ENCODE measurements around the gene ZNF618.
"Not testable (repeated sequence)": the region's sequence is repeated elsewhere in the genome, so short reads cannot be mapped to it uniquely, and the experiment has no call there.

The ZNF618 gene

GRCh38 chr9:113988385-113989016, 112.4 kb downstream of the ZNF618 start:
- peaks cover 5% of the 10 kb centered on the region for H3K4me1 Mint-ChIP-seq (ENCODE audit: low read depth)
- H3K27ac Mint-ChIP-seq: no peak overlapping the region
- peaks cover 5% of the 10 kb centered on the region for H3K36me3 Mint-ChIP-seq
- H3K9me3 Mint-ChIP-seq (ENCODE audit: low read depth): no peaks in the 10 kb centered on the region
- H3K27me3 Mint-ChIP-seq: no peaks in the 10 kb centered on the region
- H3K4me3 Mint-ChIP-seq: no peak overlapping the region

- Mint-ChIP-seq H3K27me3 (no peaks in the 10 kb centered on the region), H3K4me3 (no peak overlapping the region), H3K4me1 (ENCODE audit: low read depth) (peaks cover 10% of the 10 kb centered on the region), H3K9me3 (ENCODE audit: low read depth) (no peaks in the 10 kb centered on the region), H3K36me3 (peaks cover 5% of the 10 kb centered on the region), H3K27ac (peak overlapping the region; percentile 34)
Observed at GRCh38 chr9:113989017-113989713, 113.1 kb downstream of the ZNF618 start.

- Mint-ChIP-seq H3K27ac (peak overlapping the region; percentile 34), H3K36me3 (peaks cover 5% of the 10 kb centered on the region), H3K9me3 (ENCODE audit: low read depth) (no peaks in the 10 kb centered on the region)
Observed at GRCh38 chr9:113989714-113990569, 113.8 kb downstream of the ZNF618 start.

GRCh38 chr9:113990570-113990907, 114.4 kb downstream of the ZNF618 start:
- H3K9me3 Mint-ChIP-seq (ENCODE audit: low read depth): no peaks in the 10 kb centered on the region
- no peak overlapping the region for H3K27ac Mint-ChIP-seq
- H3K4me1 Mint-ChIP-seq (ENCODE audit: low read depth): peaks cover 10% of the 10 kb centered on the region
- no peaks in the 10 kb centered on the region for H3K27me3 Mint-ChIP-seq
- no peak overlapping the region for H3K4me3 Mint-ChIP-seq
- peaks cover 5% of the 10 kb centered on the region for H3K36me3 Mint-ChIP-seq

More at GRCh38 chr9:113989714-113990569, 113.8 kb downstream of the ZNF618 start:
- H3K27me3 Mint-ChIP-seq: no peaks in the 10 kb centered on the region
- no peak overlapping the region for H3K4me3 Mint-ChIP-seq
- peaks cover 10% of the 10 kb centered on the region for H3K4me1 Mint-ChIP-seq (ENCODE audit: low read depth)

- no peak overlapping the region for H3K27ac Mint-ChIP-seq
- H3K9me3 Mint-ChIP-seq (ENCODE audit: low read depth): no peaks in the 10 kb centered on the region
- H3K4me3 Mint-ChIP-seq: no peak overlapping the region
- H3K36me3 Mint-ChIP-seq: peaks cover 5% of the 10 kb centered on the region
- peaks cover 10% of the 10 kb centered on the region for H3K4me1 Mint-ChIP-seq (ENCODE audit: low read depth)
- H3K27me3 Mint-ChIP-seq: no peaks in the 10 kb centered on the region
Observed at GRCh38 chr9:113990975-113991471, 114.9 kb downstream of the ZNF618 start.

GRCh38 chr9:113991714-113992113, 115.6 kb downstream of the ZNF618 start:
- peaks cover 10% of the 10 kb centered on the region for H3K4me1 Mint-ChIP-seq (ENCODE audit: low read depth)
- peaks cover 5% of the 10 kb centered on the region for H3K36me3 Mint-ChIP-seq
- H3K4me3 Mint-ChIP-seq: no peak overlapping the region
- no peak overlapping the region for H3K27ac Mint-ChIP-seq
- H3K27me3 Mint-ChIP-seq: no peaks in the 10 kb centered on the region
- H3K9me3 Mint-ChIP-seq (ENCODE audit: low read depth): no peaks in the 10 kb centered on the region

- Mint-ChIP-seq H3K4me1 (ENCODE audit: low read depth) (peaks cover 10% of the 10 kb centered on the region), H3K36me3 (peaks cover 5% of the 10 kb centered on the region), H3K27me3 (no peaks in the 10 kb centered on the region), H3K4me3 (no peak overlapping the region), H3K27ac (peak overlapping the region; percentile 34), H3K9me3 (ENCODE audit: low read depth) (no peaks in the 10 kb centered on the region)
Observed at GRCh38 chr9:113992276-113992951, 116.3 kb downstream of the ZNF618 start.

- Mint-ChIP-seq H3K4me1 (ENCODE audit: low read depth) (peaks cover 10% of the 10 kb centered on the region), H3K36me3 (peaks cover 5% of the 10 kb centered on the region), H3K27ac (peak overlapping the region; percentile 34), H3K4me3 (no peak overlapping the region), H3K27me3 (no peaks in the 10 kb centered on the region), H3K9me3 (ENCODE audit: low read depth) (no peaks in the 10 kb centered on the region)
Observed at GRCh38 chr9:113992994-113993393, 116.9 kb downstream of the ZNF618 start.

GRCh38 chr9:113993838-113994540, 117.9 kb downstream of the ZNF618 start:
- Mint-ChIP-seq H3K9me3 (ENCODE audit: low read depth) (no peaks in the 10 kb centered on the region), H3K4me3 (no peak overlapping the region), H3K36me3 (peaks cover 5% of the 10 kb centered on the region), H3K4me1 (ENCODE audit: low read depth) (peaks cover 10% of the 10 kb centered on the region), H3K27ac (no peak overlapping the region), H3K27me3 (no peaks in the 10 kb centered on the region)

- Mint-ChIP-seq H3K36me3 (no peaks in the 10 kb centered on the region), H3K4me3 (no peak overlapping the region), H3K27me3 (no peaks in the 10 kb centered on the region), H3K4me1 (ENCODE audit: low read depth) (peaks cover 10% of the 10 kb centered on the region), H3K9me3 (ENCODE audit: low read depth) (no peaks in the 10 kb centered on the region), H3K27ac (no peak overlapping the region)
Observed at GRCh38 chr9:113995401-113995800, 119.3 kb downstream of the ZNF618 start.

GRCh38 chr9:113995963-113996362, 119.9 kb downstream of the ZNF618 start:
- Mint-ChIP-seq H3K4me1 (ENCODE audit: low read depth) (peaks cover 10% of the 10 kb centered on the region), H3K4me3 (no peak overlapping the region)

GRCh38 chr9:113996531-113997001, 120.5 kb downstream of the ZNF618 start:
- Mint-ChIP-seq H3K36me3 (no peaks in the 10 kb centered on the region), H3K4me3 (no peak overlapping the region), H3K27ac (no peak overlapping the region), H3K27me3 (no peaks in the 10 kb centered on the region), H3K4me1 (ENCODE audit: low read depth) (peaks cover 10% of the 10 kb centered on the region), H3K9me3 (ENCODE audit: low read depth) (no peaks in the 10 kb centered on the region)

More at GRCh38 chr9:113995963-113996362, 119.9 kb downstream of the ZNF618 start:
- Mint-ChIP-seq H3K27me3 (no peaks in the 10 kb centered on the region), H3K9me3 (ENCODE audit: low read depth) (no peaks in the 10 kb centered on the region), H3K27ac (no peak overlapping the region), H3K36me3 (no peaks in the 10 kb centered on the region)

GRCh38 chr9:113997064-113997463, 121.0 kb downstream of the ZNF618 start:
- not testable (repeated sequence) for H3K36me3 Mint-ChIP-seq; H3K27me3 Mint-ChIP-seq; H3K27ac Mint-ChIP-seq; H3K9me3 Mint-ChIP-seq (ENCODE audit: low read depth); H3K4me3 Mint-ChIP-seq; H3K4me1 Mint-ChIP-seq (ENCODE audit: low read depth)

GRCh38 chr9:113997610-113998009, 121.5 kb downstream of the ZNF618 start:
- Mint-ChIP-seq H3K27ac (no peak overlapping the region), H3K4me3 (no peak overlapping the region), H3K36me3 (no peaks in the 10 kb centered on the region), H3K9me3 (ENCODE audit: low read depth) (no peaks in the 10 kb centered on the region), H3K4me1 (ENCODE audit: low read depth) (peaks cover 9% of the 10 kb centered on the region), H3K27me3 (no peaks in the 10 kb centered on the region)
